ENCODE results near the gene IGIP.

DNA sequence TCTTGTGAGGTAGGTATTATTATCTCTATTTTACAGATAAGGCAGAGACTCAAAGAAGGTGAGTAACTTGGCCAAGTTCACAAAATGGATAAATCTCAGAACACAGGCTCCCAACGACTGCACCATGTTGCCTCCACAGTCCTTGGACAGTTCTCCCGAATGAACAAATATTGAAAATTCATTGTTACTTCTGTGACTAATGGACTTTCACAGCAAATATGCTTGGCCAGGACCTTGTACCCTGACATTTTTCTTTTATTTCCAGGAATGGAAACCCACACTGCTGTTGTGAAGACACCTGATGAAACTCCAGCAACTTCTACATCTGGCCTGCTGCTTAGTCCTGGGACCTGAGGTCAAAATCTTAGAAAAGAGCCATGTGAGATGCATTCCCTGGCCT lies 46.7 kb downstream of the IGIP start:
- TF ChIP-seq, protein P1, sequence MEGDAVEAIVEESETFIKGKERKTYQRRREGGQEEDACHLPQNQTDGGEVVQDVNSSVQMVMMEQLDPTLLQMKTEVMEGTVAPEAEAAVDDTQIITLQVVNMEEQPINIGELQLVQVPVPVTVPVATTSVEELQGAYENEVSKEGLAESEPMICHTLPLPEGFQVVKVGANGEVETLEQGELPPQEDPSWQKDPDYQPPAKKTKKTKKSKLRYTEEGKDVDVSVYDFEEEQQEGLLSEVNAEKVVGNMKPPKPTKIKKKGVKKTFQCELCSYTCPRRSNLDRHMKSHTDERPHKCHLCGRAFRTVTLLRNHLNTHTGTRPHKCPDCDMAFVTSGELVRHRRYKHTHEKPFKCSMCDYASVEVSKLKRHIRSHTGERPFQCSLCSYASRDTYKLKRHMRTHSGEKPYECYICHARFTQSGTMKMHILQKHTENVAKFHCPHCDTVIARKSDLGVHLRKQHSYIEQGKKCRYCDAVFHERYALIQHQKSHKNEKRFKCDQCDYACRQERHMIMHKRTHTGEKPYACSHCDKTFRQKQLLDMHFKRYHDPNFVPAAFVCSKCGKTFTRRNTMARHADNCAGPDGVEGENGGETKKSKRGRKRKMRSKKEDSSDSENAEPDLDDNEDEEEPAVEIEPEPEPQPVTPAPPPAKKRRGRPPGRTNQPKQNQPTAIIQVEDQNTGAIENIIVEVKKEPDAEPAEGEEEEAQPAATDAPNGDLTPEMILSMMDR (conservative IDR thresholded peaks at IDR 0.05; ENCODE audit: low read depth, low read length): no peak
- no peak for TF ChIP-seq EZH2 (IDR thresholded peaks at IDR 0.05; ENCODE audit: borderline replicate concordance, low read depth, low read length, poor library complexity, severe bottlenecking)
